GM12878 (cell line): ENCODE results near the gene TEC. TPM values are rescaled to one million over a fixed set of nuclear protein-coding genes. Genes with fewer than 3 reads are reported as not detected.

Experiments used
- ATAC-seq: fragments of 200-7000 bp; cut with Tn5 transposase; 3 replicates; pipeline ENCODE4 v1.9.1; 2020; ENCODE audit warnings: mild to moderate bottlenecking, moderate library complexity
- BruUV-seq: library from RNA; stranded (reverse); fragments of 400-500 nt; replicated peaks from 2 replicates; lab custom pipeline; 2021; lab: Mats Ljungman, UMichigan
- CTCF ChIA-PET: fragments of 300-600 bp; sonication (Branson Sonifier 250); formaldehyde crosslinking; extraction: SDS; loops from one replicate; lab custom pipeline; 2021; ENCODE audit warnings: inconsistent platforms; lab: Yijun Ruan, JAX
- POLR2A ChIA-PET: fragments of 350-600 bp; formaldehyde crosslinking; extraction: SDS; loops from one replicate; lab custom pipeline; 2021; ENCODE audit warnings: inconsistent platforms; lab: Charles Lee
- RAD21 ChIA-PET: fragments of 300-600 bp; sonication (Branson Sonifier 250); formaldehyde crosslinking; loops from one replicate; lab custom pipeline; 2023; ENCODE audit warnings: antibody characterized with exemption; ENCODE audit not compliant: unreplicated experiment; lab: Charles Lee
- SMC1A ChIA-PET: fragments of 300-600 bp; sonication (Branson Sonifier 250); formaldehyde crosslinking; loops from one replicate; lab custom pipeline; 2023; ENCODE audit not compliant: unreplicated experiment, uncharacterized antibody; lab: Charles Lee
- DNase-seq: peaks from one replicate; pipeline ENCODE4 v3.0.0-alpha.2; 2011; ENCODE audit warnings: low read depth, low spot score
- FAIRE-seq: peaks from 3 replicates; lab custom pipeline; 2011; peaks lifted over from hg19 to GRCh38; lab: Jason Lieb, UNC
- H2AFZ ChIP-seq: 2 replicates; pipeline ENCODE4 v1.6.0; 2011; ENCODE audit warnings: low read depth, low read length, control low read depth; ENCODE audit not compliant: control insufficient read depth
- H3K27ac ChIP-seq: 2 replicates; pipeline ENCODE4 v1.5.1; 2011; ENCODE audit warnings: control low read depth; ENCODE audit not compliant: control insufficient read depth, insufficient read depth
- H3K27me3 ChIP-seq, 2 experiments: replicated peaks in 1 of 2; 2 replicates each; pipeline versions ENCODE4 v1.6.0 to v1.6.1; 2011; ENCODE audit warnings: low read length in 1 of 2; ENCODE audit not compliant: control insufficient read depth in 2 of 2, insufficient read depth in 2 of 2
- H3K36me3 ChIP-seq, 2 experiments: 2 replicates each; pipeline ENCODE4 v1.5.1; 2011; ENCODE audit warnings: low read length in 1 of 2; ENCODE audit not compliant: control insufficient read depth in 2 of 2, insufficient read depth in 2 of 2
- H3K4me1 ChIP-seq: 2 replicates; pipeline ENCODE4 v1.6.1; 2011; ENCODE audit warnings: mild to moderate bottlenecking, low read length, moderate library complexity, mixed read lengths; ENCODE audit not compliant: control insufficient read depth, insufficient read depth
- H3K4me2 ChIP-seq: 2 replicates; pipeline ENCODE4 v1.6.0; 2011; ENCODE audit warnings: control low read depth; ENCODE audit not compliant: control insufficient read depth, insufficient read depth
- H3K4me3 ChIP-seq: fragments of 200-600 bp; sonication (generic); 2 replicates; pipeline ENCODE4 v1.5.1; 2016
- H3K79me2 ChIP-seq: 2 replicates; pipeline ENCODE4 v1.6.0; 2011; ENCODE audit warnings: low read length; ENCODE audit not compliant: control insufficient read depth, insufficient read depth
- H3K9ac ChIP-seq: 2 replicates; pipeline ENCODE4 v1.8.0; 2011; ENCODE audit warnings: low read length, control low read depth, mixed read lengths; ENCODE audit not compliant: control insufficient read depth, insufficient read depth
- H3K9me3 ChIP-seq: replicated peaks from 3 replicates; pipeline ENCODE4 v1.5.1; 2011; ENCODE audit warnings: mild to moderate bottlenecking, low read length; ENCODE audit not compliant: control insufficient read depth, insufficient read depth
- H4K20me1 ChIP-seq: 2 replicates; pipeline ENCODE4 v1.6.0; 2011; ENCODE audit not compliant: control insufficient read depth, insufficient read depth
- BCL3 ChIP-seq: IDR thresholded peaks from 2 replicates; pipeline ENCODE4 v1.6.1; 2011; ENCODE audit warnings: borderline replicate concordance, low read depth, mild to moderate bottlenecking, moderate library complexity, low read length; ENCODE audit not compliant: insufficient read depth, poor library complexity, severe bottlenecking
- CBFB ChIP-seq: IDR thresholded peaks from 2 replicates; pipeline ENCODE4 v1.6.1; 2016; ENCODE audit warnings: antibody characterized with exemption, low read depth
- HCFC1 ChIP-seq: fragments of 150-350 bp; IDR thresholded peaks from 2 replicates; pipeline ENCODE4 v1.6.1; 2014; ENCODE audit warnings: low read length
- POLR2AphosphoS5 ChIP-seq: IDR thresholded peaks from 2 replicates; pipeline ENCODE4 v1.6.1; 2011; ENCODE audit warnings: mild to moderate bottlenecking, low read length, inconsistent platforms
- PRDM15 ChIP-seq: fragments of 450-650 bp; formaldehyde crosslinking; IDR thresholded peaks from 2 replicates; pipeline ENCODE4 v1.4.0; 2020; ENCODE audit warnings: mild to moderate bottlenecking, moderate library complexity
- WGBS: methylation state at CpG from one replicate; pipeline ENCODE4 v1.1.6; 2016; ENCODE audit warnings: low lambda C conversion rate; ENCODE audit not compliant: insufficient replicate concordance, insufficient coverage; ENCODE audit errors: missing lambda C conversion rate; 5-methylcytosine and 5-hydroxymethylcytosine counted together
- in situ Hi-C: fragments of 300-500 bp; cut with MboI; formaldehyde crosslinking; loops from 9 replicates; pipeline ENCODE4 v1.14.3; 2018; ENCODE audit warnings: mixed read lengths
- intact Hi-C: fragments of 100-400 bp; cut with micrococcal nuclease; formaldehyde crosslinking; loops from one replicate; pipeline ENCODE4 v1.14.2; 2022; ENCODE audit not compliant: unreplicated experiment
- polyA plus RNA-seq, 11 experiments: library from polyadenylated mRNA; depleted of rRNA in 4 of 11; unstranded in 6 of 11; stranded (reverse) in 5 of 11; fragments of >200 nt; fragmentation: Nextera tagmentation in 4 of 11; fragmentation: Illumina TruSeq in 1 of 11; extraction: Ambion mirVana in 4 of 11; extraction: Trizol in 1 of 11; gene quantifications; 1 replicate in 1 of 11; 2 replicates in 10 of 11; pipeline versions ENCODE4 v1.2.1 to v1.2.3, GENCODE V29; 2011 to 2016; ENCODE audit warnings: inconsistent platforms in 2 of 11, missing spikeins in 2 of 11, low read depth in 1 of 11
- total RNA-seq, 4 experiments: library from RNA; depleted of rRNA in 3 of 4; stranded (reverse); fragments of >200 nt in 3 of 4; fragmentation: Illumina TruSeq in 1 of 4; extraction: Trizol in 1 of 4; gene quantifications; 2 replicates each; pipeline versions ENCODE4 v1.2.1 to v1.2.3, GENCODE V29; 2013 to 2021
- TF ChIP-seq, protein P1 (sequence below): fragments of 450-650 bp; formaldehyde crosslinking; IDR thresholded peaks from 2 replicates; pipeline ENCODE4 v1.5.0; 2022; ENCODE audit warnings: mild to moderate bottlenecking, missing genetic modification characterization

TEC gene
- total and polyA plus RNA-seq, 10 of the 15 experiments (the other 5 are each of a cell fraction or from before 2014, with no cell fraction given): 7.4 to 27.2 (median 17.1) TPM

- ChIA-PET POLR2A (no interaction called here), RAD21 (no interaction called here), SMC1A (no interaction called here), CTCF (interaction anchor here (4.3 kb wide), 1 partner anchor 141 kb away, joined by 12 read pairs; no protein-coding TSS in a partner anchor)
- TF ChIP-seq HCFC1 (no peak), CBFB (no peak), POLR2AphosphoS5 (no peak; the same call in 1 of the 2 replicates)
- Histone ChIP-seq H4K20me1 (no peaks in the 10 kb centered on the region), H3K4me2 (no peak within 1 kb of the TSS), H3K27me3 (no peaks in the 10 kb centered on the region), H3K9ac (no peak within 1 kb of the TSS), H2AFZ (no peak within 1 kb of the TSS), H3K4me1 (peaks cover 5% of the 10 kb centered on the region), H3K79me2 (no peaks in the 10 kb centered on the region), H3K36me3 (peaks cover 15 to 35% of the 10 kb centered on the region in 2 experiments), H3K4me3 (no peak within 1 kb of the TSS), H3K27ac (no peak within 1 kb of the TSS), H3K9me3 (no peaks in the 10 kb centered on the region)
- intact Hi-C loops: no loop called here
- WGBS: 98% methylated on average over 5 of the region's 5 CpGs
- no peak for FAIRE-seq
- no peak for DNase-seq
- ATAC-seq: no peak
- BruUV-seq: no TSS peak
- in situ Hi-C loops: loop anchor here (5.0 kb wide), 1 partner anchor 413 kb away; no protein-coding TSS in a partner anchor
These were observed 135.6 kb downstream of the TEC start, which contains the start of gene TXK for GRCh38 chr4:48134081-48134480. TXK (minus strand) TSS chr4:48134250; CDS start chr4:48134170, 80 bp downstream.

GRCh38 chr4:48133669-48134068 lies 136.0 kb downstream of the TEC start:
- intact Hi-C loops: no loop called here
- H3K27me3 ChIP-seq: no peaks in the 10 kb centered on the region
- no peaks in the 10 kb centered on the region for H3K79me2 ChIP-seq
- H3K9me3 ChIP-seq: no peaks in the 10 kb centered on the region
- FAIRE-seq (no peak), ATAC-seq (no peak), DNase-seq (no peak)
- no peak overlapping the region for H3K4me2 ChIP-seq
- BruUV-seq: TSS peak; percentile 2
- ChIA-PET RAD21 (no interaction called here), SMC1A (interaction anchor here (1.1 kb wide), 1 partner anchor 67 kb away, joined by 3 read pairs; no protein-coding TSS in a partner anchor), POLR2A (no interaction called here), CTCF (interaction anchor here (4.3 kb wide), 1 partner anchor 141 kb away, joined by 12 read pairs; no protein-coding TSS in a partner anchor)
- H4K20me1 ChIP-seq: no peaks in the 10 kb centered on the region
- in situ Hi-C loops: loop anchor here (5.0 kb wide), 1 partner anchor 414 kb away; no protein-coding TSS in a partner anchor
- H3K9ac ChIP-seq: no peak overlapping the region
- no peak overlapping the region for H3K4me3 ChIP-seq
- H2AFZ ChIP-seq: no peak overlapping the region
- peaks cover 15 to 35% of the 10 kb centered on the region in 2 experiments for H3K36me3 ChIP-seq
- peaks cover 5% of the 10 kb centered on the region for H3K4me1 ChIP-seq
- no peak overlapping the region for H3K27ac ChIP-seq
- TF ChIP-seq PRDM15 (CRISPR knock-in tag): no peak
- TF ChIP-seq CBFB: no peak
- TF ChIP-seq BCL3: no peak
- TF ChIP-seq, protein P1, sequence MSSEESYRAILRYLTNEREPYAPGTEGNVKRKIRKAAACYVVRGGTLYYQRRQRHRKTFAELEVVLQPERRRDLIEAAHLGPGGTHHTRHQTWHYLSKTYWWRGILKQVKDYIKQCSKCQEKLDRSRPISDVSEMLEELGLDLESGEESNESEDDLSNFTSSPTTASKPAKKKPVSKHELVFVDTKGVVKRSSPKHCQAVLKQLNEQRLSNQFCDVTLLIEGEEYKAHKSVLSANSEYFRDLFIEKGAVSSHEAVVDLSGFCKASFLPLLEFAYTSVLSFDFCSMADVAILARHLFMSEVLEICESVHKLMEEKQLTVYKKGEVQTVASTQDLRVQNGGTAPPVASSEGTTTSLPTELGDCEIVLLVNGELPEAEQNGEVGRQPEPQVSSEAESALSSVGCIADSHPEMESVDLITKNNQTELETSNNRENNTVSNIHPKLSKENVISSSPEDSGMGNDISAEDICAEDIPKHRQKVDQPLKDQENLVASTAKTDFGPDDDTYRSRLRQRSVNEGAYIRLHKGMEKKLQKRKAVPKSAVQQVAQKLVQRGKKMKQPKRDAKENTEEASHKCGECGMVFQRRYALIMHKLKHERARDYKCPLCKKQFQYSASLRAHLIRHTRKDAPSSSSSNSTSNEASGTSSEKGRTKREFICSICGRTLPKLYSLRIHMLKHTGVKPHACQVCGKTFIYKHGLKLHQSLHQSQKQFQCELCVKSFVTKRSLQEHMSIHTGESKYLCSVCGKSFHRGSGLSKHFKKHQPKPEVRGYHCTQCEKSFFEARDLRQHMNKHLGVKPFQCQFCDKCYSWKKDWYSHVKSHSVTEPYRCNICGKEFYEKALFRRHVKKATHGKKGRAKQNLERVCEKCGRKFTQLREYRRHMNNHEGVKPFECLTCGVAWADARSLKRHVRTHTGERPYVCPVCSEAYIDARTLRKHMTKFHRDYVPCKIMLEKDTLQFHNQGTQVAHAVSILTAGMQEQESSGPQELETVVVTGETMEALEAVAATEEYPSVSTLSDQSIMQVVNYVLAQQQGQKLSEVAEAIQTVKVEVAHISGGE (CRISPR knock-in tag): no peak
